ENCODE data around the gene ATP6V0A1. TPM values are rescaled to one million over a fixed set of nuclear protein-coding genes. Genes with fewer than 3 reads are reported as not detected.
"Not testable (repeated sequence)": the region's sequence is repeated elsewhere in the genome, so short reads cannot be mapped to it uniquely, and the experiment has no call there.

The ATP6V0A1 gene
- polyA plus RNA-seq, 2 donors: 27.0 to 27.5 TPM

- no peak overlapping the region for H3K4me3 ChIP-seq (ENCODE audit: low read depth in 1 of 2, low read length in 2 of 2)
- H3K27me3 ChIP-seq (ENCODE audit: control insufficient read depth in 1 of 2, insufficient read depth in 2 of 2, low read length in 2 of 2): no peaks in the 10 kb centered on the region
- H3K9me3 ChIP-seq (ENCODE audit: control insufficient read depth in 2 of 2, insufficient read depth in 1 of 2, low read depth in 1 of 2, low read length in 1 of 2): no peaks in the 10 kb centered on the region
- peaks cover 2 to 14% of the 10 kb centered on the region in 2 donors for H3K4me1 ChIP-seq (ENCODE audit: control insufficient read depth in 2 of 2, insufficient read depth in 2 of 2, low read length in 1 of 2)
- WGBS, 2 donors: 67% methylated on average over 17 of the region's 17 CpGs
- H3K27ac ChIP-seq (ENCODE audit: low read depth in 2 of 2, low read length in 1 of 2): peak overlapping the region; percentile 29 to 57
- H3K36me3 ChIP-seq (ENCODE audit: control insufficient read depth in 2 of 2, insufficient read depth in 2 of 2, low read length in 1 of 2): peaks cover 4 to 37% of the 10 kb centered on the region in 2 donors
These were observed 82.6 kb downstream of the ATP6V0A1 start for GRCh38 chr17:42541041-42541833.

DNA sequence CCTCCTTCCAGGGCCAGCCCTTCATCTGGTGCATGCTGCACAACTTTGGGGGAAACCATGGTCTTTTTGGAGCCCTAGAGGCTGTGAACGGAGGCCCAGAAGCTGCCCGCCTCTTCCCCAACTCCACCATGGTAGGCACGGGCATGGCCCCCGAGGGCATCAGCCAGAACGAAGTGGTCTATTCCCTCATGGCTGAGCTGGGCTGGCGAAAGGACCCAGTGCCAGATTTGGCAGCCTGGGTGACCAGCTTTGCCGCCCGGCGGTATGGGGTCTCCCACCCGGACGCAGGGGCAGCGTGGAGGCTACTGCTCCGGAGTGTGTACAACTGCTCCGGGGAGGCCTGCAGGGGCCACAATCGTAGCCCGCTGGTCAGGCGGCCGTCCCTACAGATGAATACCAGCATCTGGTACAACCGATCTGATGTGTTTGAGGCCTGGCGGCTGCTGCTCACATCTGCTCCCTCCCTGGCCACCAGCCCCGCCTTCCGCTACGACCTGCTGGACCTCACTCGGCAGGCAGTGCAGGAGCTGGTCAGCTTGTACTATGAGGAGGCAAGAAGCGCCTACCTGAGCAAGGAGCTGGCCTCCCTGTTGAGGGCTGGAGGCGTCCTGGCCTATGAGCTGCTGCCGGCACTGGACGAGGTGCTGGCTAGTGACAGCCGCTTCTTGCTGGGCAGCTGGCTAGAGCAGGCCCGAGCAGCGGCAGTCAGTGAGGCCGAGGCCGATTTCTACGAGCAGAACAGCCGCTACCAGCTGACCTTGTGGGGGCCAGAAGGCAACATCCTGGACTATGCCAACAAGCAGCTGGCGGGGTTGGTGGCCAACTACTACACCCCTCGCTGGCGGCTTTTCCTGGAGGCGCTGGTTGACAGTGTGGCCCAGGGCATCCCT lies 84.8 kb downstream of the ATP6V0A1 start:
- no peaks in the 10 kb centered on the region for H3K27me3 ChIP-seq (ENCODE audit: control insufficient read depth in 1 of 2, insufficient read depth in 2 of 2, low read length in 2 of 2)
- H3K4me1 ChIP-seq (ENCODE audit: control insufficient read depth in 2 of 2, insufficient read depth in 2 of 2, low read length in 1 of 2): peaks cover 3 to 11% of the 10 kb centered on the region in 2 donors
- H3K9me3 ChIP-seq (ENCODE audit: control insufficient read depth in 2 of 2, insufficient read depth in 1 of 2, low read depth in 1 of 2, low read length in 1 of 2): no peaks in the 10 kb centered on the region
- no peak overlapping the region for H3K4me3 ChIP-seq (ENCODE audit: low read depth in 1 of 2, low read length in 2 of 2)
- no peak overlapping the region for H3K27ac ChIP-seq (ENCODE audit: low read depth in 2 of 2, low read length in 1 of 2)
- peaks cover 4 to 31% of the 10 kb centered on the region in 2 donors for H3K36me3 ChIP-seq (ENCODE audit: control insufficient read depth in 2 of 2, insufficient read depth in 2 of 2, low read length in 1 of 2)
- 92% methylated on average over 39 of the region's 39 CpGs for WGBS, 2 donors

DNA sequence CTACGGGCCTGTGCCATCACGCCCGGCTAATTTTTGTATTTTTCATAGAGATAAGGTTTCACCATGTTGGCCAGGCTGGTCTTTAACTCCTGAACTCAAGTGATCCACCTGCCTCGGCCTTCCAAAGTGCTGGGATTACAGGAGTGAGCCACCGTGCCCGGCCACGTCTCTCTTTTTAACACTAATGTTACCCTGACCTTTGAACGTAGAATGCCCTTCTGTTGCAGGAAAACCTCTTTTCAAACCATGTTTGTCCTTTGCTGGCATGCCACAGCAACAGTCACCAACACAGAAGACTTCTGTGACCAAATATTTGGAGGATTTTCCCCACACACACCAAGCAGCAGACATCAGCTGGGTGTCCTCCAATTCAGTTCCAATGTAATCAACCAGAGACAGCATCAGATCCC lies 86.2 kb downstream of the ATP6V0A1 start:
- H3K4me3 ChIP-seq (ENCODE audit: low read depth in 1 of 2, low read length in 2 of 2): no peak overlapping the region
- peaks cover 5 to 13% of the 10 kb centered on the region in 2 donors for H3K4me1 ChIP-seq (ENCODE audit: control insufficient read depth in 2 of 2, insufficient read depth in 2 of 2, low read length in 1 of 2)
- no peak overlapping the region for H3K27ac ChIP-seq (ENCODE audit: low read depth in 2 of 2, low read length in 1 of 2)
- no peaks in the 10 kb centered on the region for H3K9me3 ChIP-seq (ENCODE audit: control insufficient read depth in 2 of 2, insufficient read depth in 1 of 2, low read depth in 1 of 2, low read length in 1 of 2)
- WGBS, 2 donors: 77% methylated on average over 8 of the region's 8 CpGs
- H3K36me3 ChIP-seq (ENCODE audit: control insufficient read depth in 2 of 2, insufficient read depth in 2 of 2, low read length in 1 of 2): peaks cover 4 to 21% of the 10 kb centered on the region in 2 donors
- H3K27me3 ChIP-seq (ENCODE audit: control insufficient read depth in 1 of 2, insufficient read depth in 2 of 2, low read length in 2 of 2): no peaks in the 10 kb centered on the region

DNA sequence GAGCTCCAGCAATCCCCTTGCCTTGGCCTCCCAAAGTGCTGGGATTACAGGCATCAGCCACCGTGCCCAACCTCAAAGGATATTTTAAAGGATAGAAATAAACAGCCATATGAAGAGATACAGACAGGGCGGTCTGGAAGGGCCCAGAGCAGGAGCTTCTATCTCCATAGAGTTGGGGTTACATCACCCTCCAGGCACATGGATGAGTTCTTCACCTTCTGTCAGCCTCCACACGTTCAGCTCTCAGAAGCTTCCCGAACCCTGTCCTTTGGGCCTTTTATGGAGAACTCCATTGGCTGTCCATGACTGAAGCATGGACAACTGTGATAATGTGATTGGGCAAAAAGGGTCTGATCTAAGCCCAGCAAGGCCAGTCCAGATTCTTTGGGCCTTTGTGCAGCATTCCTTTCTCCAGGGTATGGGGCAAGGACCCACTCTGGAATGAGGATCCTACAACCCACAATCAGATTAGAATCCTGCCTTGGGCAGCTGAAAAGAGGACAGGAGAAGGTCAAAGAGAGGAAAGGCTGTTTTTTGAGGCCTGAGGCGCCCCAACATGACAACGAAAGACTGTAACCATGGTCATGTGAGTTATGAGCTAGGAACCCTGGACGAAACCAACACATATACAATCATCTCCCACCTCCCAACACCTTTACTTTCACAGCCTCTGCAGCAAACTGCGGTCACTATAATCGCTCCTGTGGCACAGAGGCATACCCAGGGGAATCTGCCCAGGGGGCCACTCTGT lies 87.3 kb downstream of the ATP6V0A1 start:
- Histone ChIP-seq H3K36me3 (ENCODE audit: control insufficient read depth in 2 of 2, insufficient read depth in 2 of 2, low read length in 1 of 2) (peaks cover 2 to 21% of the 10 kb centered on the region in 2 donors), H3K4me1 (ENCODE audit: control insufficient read depth in 2 of 2, insufficient read depth in 2 of 2, low read length in 1 of 2) (peaks cover 5 to 13% of the 10 kb centered on the region in 2 donors)
- H3K4me3 ChIP-seq (ENCODE audit: low read depth in 1 of 2, low read length in 2 of 2); H3K9me3 ChIP-seq (ENCODE audit: control insufficient read depth in 2 of 2, insufficient read depth in 1 of 2, low read depth in 1 of 2, low read length in 1 of 2); H3K27ac ChIP-seq (ENCODE audit: low read depth in 2 of 2, low read length in 1 of 2); H3K27me3 ChIP-seq (ENCODE audit: control insufficient read depth in 1 of 2, insufficient read depth in 2 of 2, low read length in 2 of 2): not testable (repeated sequence)
- 87 to 92% methylated on average over 7 to 9 of the region's 9 CpGs for WGBS, 2 donors

GRCh38 chr17:42547001-42547461 lies 88.4 kb downstream of the ATP6V0A1 start:
- no peaks in the 10 kb centered on the region for H3K9me3 ChIP-seq (ENCODE audit: control insufficient read depth in 2 of 2, insufficient read depth in 1 of 2, low read depth in 1 of 2, low read length in 1 of 2)
- H3K27ac ChIP-seq (ENCODE audit: low read depth in 2 of 2, low read length in 1 of 2): no peak overlapping the region
- no peaks in the 10 kb centered on the region for H3K27me3 ChIP-seq (ENCODE audit: control insufficient read depth in 1 of 2, insufficient read depth in 2 of 2, low read length in 2 of 2)
- H3K4me1 ChIP-seq (ENCODE audit: control insufficient read depth in 2 of 2, insufficient read depth in 2 of 2, low read length in 1 of 2): peaks cover 5 to 9% of the 10 kb centered on the region in 2 donors
- peaks cover 0 to 16% of the 10 kb centered on the region in 2 donors for H3K36me3 ChIP-seq (ENCODE audit: control insufficient read depth in 2 of 2, insufficient read depth in 2 of 2, low read length in 1 of 2)
- WGBS, 2 donors: 50 to 64% methylated on average over 23 of the region's 23 CpGs
- H3K4me3 ChIP-seq (ENCODE audit: low read depth in 1 of 2, low read length in 2 of 2): no peak overlapping the region

- 75 to 78% methylated on average over 14 of the region's 14 CpGs for WGBS, 2 donors
These were observed 89.0 kb downstream of the ATP6V0A1 start for GRCh38 chr17:42547698-42548069.

DNA sequence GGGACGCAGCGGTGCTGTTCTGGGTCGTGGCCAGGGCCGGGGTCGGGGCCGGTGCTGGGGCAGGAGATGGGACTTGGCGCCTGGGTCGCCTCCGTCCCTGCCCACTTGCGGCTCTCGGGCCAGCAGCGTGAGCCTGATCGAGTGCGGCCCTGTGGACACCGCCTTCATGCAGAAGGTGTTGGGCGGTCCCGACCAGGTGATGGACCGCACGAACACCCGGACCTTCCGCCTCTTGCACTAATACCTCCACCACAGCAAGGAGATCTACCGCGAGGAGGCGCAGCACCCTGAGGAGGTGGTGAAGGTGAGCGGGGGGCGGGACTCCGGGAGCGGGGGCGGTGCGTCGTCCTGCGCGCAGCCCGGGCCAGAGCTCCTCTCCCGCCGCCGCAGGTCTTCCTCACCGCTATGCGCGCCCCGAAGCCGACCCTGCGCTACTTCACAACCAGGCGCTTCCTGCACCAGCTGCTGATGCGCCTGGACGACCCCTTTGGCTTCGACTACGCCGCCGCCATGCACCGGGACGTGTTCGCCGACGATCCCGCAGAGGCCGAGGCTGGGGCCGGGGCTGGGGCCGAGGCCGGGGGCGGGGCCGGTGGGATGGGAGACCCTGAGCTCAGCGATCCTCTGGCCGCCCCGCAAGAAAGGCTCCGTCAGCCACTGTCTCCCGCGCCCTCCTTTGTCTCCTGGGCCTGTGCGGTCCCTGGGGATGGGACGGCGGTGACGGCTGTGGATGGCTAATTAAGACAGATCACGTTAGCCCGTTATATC lies 89.6 kb downstream of the ATP6V0A1 start:
- no peaks in the 10 kb centered on the region for H3K9me3 ChIP-seq (ENCODE audit: control insufficient read depth in 2 of 2, insufficient read depth in 1 of 2, low read depth in 1 of 2, low read length in 1 of 2)
- no peaks in the 10 kb centered on the region for H3K27me3 ChIP-seq (ENCODE audit: control insufficient read depth in 1 of 2, insufficient read depth in 2 of 2, low read length in 2 of 2)
- H3K4me3 ChIP-seq (ENCODE audit: low read depth in 1 of 2, low read length in 2 of 2): peak overlapping the region; percentile 49 to 54
- no peak overlapping the region for H3K27ac ChIP-seq (ENCODE audit: low read depth in 2 of 2, low read length in 1 of 2)
- H3K4me1 ChIP-seq (ENCODE audit: control insufficient read depth in 2 of 2, insufficient read depth in 2 of 2, low read length in 1 of 2): peaks cover 5 to 13% of the 10 kb centered on the region in 2 donors
- WGBS, 2 donors: 14 to 15% methylated on average over 66 to 73 of the region's 74 CpGs
- H3K36me3 ChIP-seq (ENCODE audit: control insufficient read depth in 2 of 2, insufficient read depth in 2 of 2, low read length in 1 of 2): peaks cover 0 to 9% of the 10 kb centered on the region in 2 donors

More at GRCh38 chr17:42547698-42548069, 89.0 kb downstream of the ATP6V0A1 start:
- Histone ChIP-seq H3K36me3 (ENCODE audit: control insufficient read depth in 2 of 2, insufficient read depth in 2 of 2, low read length in 1 of 2) (peaks cover 0 to 13% of the 10 kb centered on the region in 2 donors), H3K27me3 (ENCODE audit: control insufficient read depth in 1 of 2, insufficient read depth in 2 of 2, low read length in 2 of 2) (no peaks in the 10 kb centered on the region), H3K27ac (ENCODE audit: low read depth in 2 of 2, low read length in 1 of 2) (no peak overlapping the region), H3K4me1 (ENCODE audit: control insufficient read depth in 2 of 2, insufficient read depth in 2 of 2, low read length in 1 of 2) (peaks cover 5 to 9% of the 10 kb centered on the region in 2 donors), H3K4me3 (ENCODE audit: low read depth in 1 of 2, low read length in 2 of 2) (peak overlapping the region in 1 of 2 donors; percentile 49), H3K9me3 (ENCODE audit: control insufficient read depth in 2 of 2, insufficient read depth in 1 of 2, low read depth in 1 of 2, low read length in 1 of 2) (no peaks in the 10 kb centered on the region)

DNA sequence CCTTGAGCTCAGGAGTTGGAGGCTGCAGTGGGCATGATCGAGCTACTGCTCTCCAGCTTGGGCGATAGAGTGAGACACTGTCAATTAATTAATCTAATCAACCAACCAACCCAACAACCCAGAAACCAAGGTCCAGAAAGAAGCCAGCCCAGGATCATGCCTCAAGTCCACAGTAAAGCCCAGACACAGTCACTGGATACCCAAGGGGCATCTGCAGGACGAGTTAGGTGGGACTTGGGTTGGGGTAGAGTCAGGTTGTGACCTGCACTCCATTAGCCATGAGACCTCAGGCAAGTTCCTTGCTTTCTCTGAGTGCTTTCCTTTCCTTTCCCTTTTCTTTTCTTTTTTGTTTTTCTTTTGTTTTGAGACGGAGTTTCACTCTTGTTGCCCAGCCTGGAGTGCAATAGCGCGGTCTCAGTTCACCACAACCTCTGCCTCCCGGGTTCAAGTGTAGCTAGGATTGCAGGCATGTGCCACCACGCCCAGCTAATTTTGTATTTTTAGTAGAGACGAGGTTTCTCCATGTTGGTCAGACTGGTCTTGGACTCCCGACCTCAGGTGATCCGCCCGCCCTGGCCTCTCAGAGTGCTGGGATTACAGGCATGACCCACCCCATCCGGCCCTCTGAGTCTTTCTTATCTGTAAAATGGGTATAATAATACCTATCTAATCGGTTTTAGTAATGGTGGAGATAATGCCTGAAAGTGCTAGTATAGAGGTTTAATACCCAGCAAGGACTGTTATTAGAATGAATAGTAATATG lies 90.5 kb downstream of the ATP6V0A1 start:
- no peak overlapping the region for H3K27ac ChIP-seq (ENCODE audit: low read depth in 2 of 2, low read length in 1 of 2)
- no peaks in the 10 kb centered on the region for H3K27me3 ChIP-seq (ENCODE audit: control insufficient read depth in 1 of 2, insufficient read depth in 2 of 2, low read length in 2 of 2)
- H3K4me1 ChIP-seq (ENCODE audit: control insufficient read depth in 2 of 2, insufficient read depth in 2 of 2, low read length in 1 of 2): peaks cover 5 to 16% of the 10 kb centered on the region in 2 donors
- 66 to 68% methylated on average over 14 of the region's 14 CpGs for WGBS, 2 donors
- H3K9me3 ChIP-seq (ENCODE audit: control insufficient read depth in 2 of 2, insufficient read depth in 1 of 2, low read depth in 1 of 2, low read length in 1 of 2): no peaks in the 10 kb centered on the region
- H3K4me3 ChIP-seq (ENCODE audit: low read depth in 1 of 2, low read length in 2 of 2): no peak overlapping the region
- H3K36me3 ChIP-seq (ENCODE audit: control insufficient read depth in 2 of 2, insufficient read depth in 2 of 2, low read length in 1 of 2): no peaks in the 10 kb centered on the region

All from esophagus (tissue), 2 donors.